Activated CD4-positive, CD25-positive, alpha-beta regulatory T cell (primary cell): ENCODE measurements around the gene RAB4B.
"Not testable (repeated sequence)": the region's sequence is repeated elsewhere in the genome, so short reads cannot be mapped to it uniquely, and the experiment has no call there.

ENCODE experiments used
- DNase-seq, 4 experiments: peaks; one replicate each; lab custom pipeline; 2025; lab: John Stamatoyannopoulos, UW

RAB4B gene

GRCh38 chr19:40780582-40780981 lies 2.5 kb downstream of the RAB4B start:
- DNase-seq, result no peak

GRCh38 chr19:40781140-40781539 lies 3.1 kb downstream of the RAB4B start:
- no peak for DNase-seq

- no peak for DNase-seq
Observed at GRCh38 chr19:40783711-40784110, 5.7 kb downstream of the RAB4B start.

- not testable (repeated sequence) for DNase-seq
Observed at GRCh38 chr19:40784146-40784545, 6.1 kb downstream of the RAB4B start.

GRCh38 chr19:40785526-40785925 lies 7.5 kb downstream of the RAB4B start:
- DNase-seq, result no peak

GRCh38 chr19:40786060-40787037 lies 8.3 kb downstream of the RAB4B start:
- no peak for DNase-seq

GRCh38 chr19:40791349-40791748 lies 13.3 kb downstream of the RAB4B start:
- no peak for DNase-seq

- no peak for DNase-seq
Observed at GRCh38 chr19:40791996-40792395, 13.9 kb downstream of the RAB4B start.

GRCh38 chr19:40797166-40797962 lies 19.3 kb downstream of the RAB4B start:
- DNase-seq, result no peak

GRCh38 chr19:40797963-40798682 lies 20.1 kb downstream of the RAB4B start:
- peak in 3 of 4 experiments; percentile 32 to 52 (median 39) for DNase-seq

GRCh38 chr19:40798683-40799557 lies 20.9 kb downstream of the RAB4B start, which contains the start of gene EGLN2:
Gene EGLN2 (plus strand): TSS chr19:40799191. CDS start chr19:40800573, 1,382 bp downstream.
- DNase-seq, result peak; percentile 99 to 100 (median 100)

- no peak for DNase-seq
Observed at GRCh38 chr19:40799558-40800338, 21.7 kb downstream of the RAB4B start.

- no peak for DNase-seq
Observed at GRCh38 chr19:40800339-40800996, 22.4 kb downstream of the RAB4B start.

GRCh38 chr19:40800997-40801377 lies 22.9 kb downstream of the RAB4B start:
- DNase-seq, result no peak

GRCh38 chr19:40801426-40802299 lies 23.6 kb downstream of the RAB4B start:
- DNase-seq, result no peak

GRCh38 chr19:40802300-40803169 lies 24.5 kb downstream of the RAB4B start:
- DNase-seq, result no peak

- DNase-seq, result no peak
Observed at GRCh38 chr19:40803170-40803856, 25.3 kb downstream of the RAB4B start.
